ENCODE data around the gene FAM217B. TPM values are rescaled to one million over a fixed set of nuclear protein-coding genes. Genes with fewer than 3 reads are reported as not detected.

FAM217B gene
- total and polyA plus RNA-seq, 4 donors = 0.88 to 5.0 (median 1.7) TPM

DNA sequence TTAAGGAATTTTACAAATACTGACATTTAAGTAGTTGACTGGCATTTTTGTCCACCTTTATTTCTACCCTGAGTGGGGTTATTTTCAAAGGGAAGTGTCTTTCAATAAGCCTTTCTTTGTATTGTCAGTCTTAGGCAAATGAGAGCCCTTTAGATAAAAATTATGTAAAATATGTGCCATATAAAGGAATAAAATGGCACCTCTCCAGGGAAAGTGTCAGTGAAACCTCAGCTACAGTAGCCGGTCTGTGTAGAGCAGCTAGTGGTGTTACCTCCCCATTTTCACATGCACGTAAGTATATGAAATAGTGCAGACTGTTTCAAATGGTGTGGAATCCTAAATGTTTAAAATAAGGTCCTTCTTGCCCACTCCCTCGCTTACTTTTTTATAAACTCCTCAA lies 5.0 kb downstream of the FAM217B start:
- peaks cover 0 to 12% (median 8%) of the 10 kb centered on the region in 4 donors for H3K4me1 ChIP-seq (ENCODE audit: control insufficient read depth in 4 of 4, insufficient read depth in 4 of 4, low read length in 3 of 4)

DNA sequence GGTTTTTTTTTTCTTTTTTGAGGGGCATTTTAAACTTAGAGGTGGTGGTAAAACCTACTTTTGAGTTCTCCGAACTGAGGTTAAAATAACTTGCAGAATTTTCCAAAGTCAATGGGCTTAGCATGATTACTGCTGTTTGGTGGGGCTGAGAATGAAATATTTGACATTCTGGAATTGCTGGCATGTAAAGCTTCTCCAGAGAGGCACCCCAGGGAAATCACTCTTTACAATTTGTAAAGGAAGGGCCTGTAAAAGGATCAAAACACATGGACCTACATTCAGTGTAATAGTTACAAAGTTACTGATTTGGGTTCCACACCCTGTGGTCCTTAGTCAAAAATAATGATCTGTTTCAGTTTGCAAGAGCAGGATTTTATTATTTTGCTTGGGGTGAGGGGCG lies 5.5 kb downstream of the FAM217B start:
- Histone ChIP-seq H3K4me1 (ENCODE audit: control insufficient read depth in 4 of 4, insufficient read depth in 4 of 4, low read length in 3 of 4) (peaks cover 0 to 7% (median 5%) of the 10 kb centered on the region in 4 donors), H3K9me3 (ENCODE audit: control insufficient read depth in 4 of 4, low read length in 3 of 4) (no peaks in the 10 kb centered on the region), H3K4me3 (ENCODE audit: low read depth in 1 of 3, low read length in 3 of 3) (no peak overlapping the region), H3K27me3 (ENCODE audit: control insufficient read depth in 4 of 4, insufficient read depth in 4 of 4, low read length in 3 of 4) (no peaks in the 10 kb centered on the region), H3K9ac (ENCODE audit: low read depth in 1 of 2, low read length in 2 of 2) (no peak overlapping the region), H3K27ac (ENCODE audit: low read depth in 1 of 2, low read length in 2 of 2) (no peak overlapping the region), H3K36me3 (ENCODE audit: control insufficient read depth in 4 of 4, insufficient read depth in 3 of 4, low read depth in 1 of 4, low read length in 3 of 4) (peaks cover 0 to 8% (median 6%) of the 10 kb centered on the region in 4 donors)
- WGBS = 95% methylated on average over 2 of the region's 2 CpGs
- no peak for DNase-seq (ENCODE audit: low spot score)
- TF ChIP-seq HNF4G (IDR thresholded peaks at IDR 0.05) = no peak
- no peak for TF ChIP-seq TAF1 (conservative IDR thresholded peaks at IDR 0.05)
- TF ChIP-seq, protein P1, sequence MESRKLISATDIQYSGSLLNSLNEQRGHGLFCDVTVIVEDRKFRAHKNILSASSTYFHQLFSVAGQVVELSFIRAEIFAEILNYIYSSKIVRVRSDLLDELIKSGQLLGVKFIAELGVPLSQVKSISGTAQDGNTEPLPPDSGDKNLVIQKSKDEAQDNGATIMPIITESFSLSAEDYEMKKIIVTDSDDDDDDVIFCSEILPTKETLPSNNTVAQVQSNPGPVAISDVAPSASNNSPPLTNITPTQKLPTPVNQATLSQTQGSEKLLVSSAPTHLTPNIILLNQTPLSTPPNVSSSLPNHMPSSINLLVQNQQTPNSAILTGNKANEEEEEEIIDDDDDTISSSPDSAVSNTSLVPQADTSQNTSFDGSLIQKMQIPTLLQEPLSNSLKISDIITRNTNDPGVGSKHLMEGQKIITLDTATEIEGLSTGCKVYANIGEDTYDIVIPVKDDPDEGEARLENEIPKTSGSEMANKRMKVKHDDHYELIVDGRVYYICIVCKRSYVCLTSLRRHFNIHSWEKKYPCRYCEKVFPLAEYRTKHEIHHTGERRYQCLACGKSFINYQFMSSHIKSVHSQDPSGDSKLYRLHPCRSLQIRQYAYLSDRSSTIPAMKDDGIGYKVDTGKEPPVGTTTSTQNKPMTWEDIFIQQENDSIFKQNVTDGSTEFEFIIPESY (IDR thresholded peaks at IDR 0.05) = no peak
- TF ChIP-seq EGR1 (IDR thresholded peaks at IDR 0.05; ENCODE audit: low read depth in 2 of 2) = no peak
- TF ChIP-seq JUND (IDR thresholded peaks at IDR 0.05) = no peak
- TF ChIP-seq, protein P2, sequence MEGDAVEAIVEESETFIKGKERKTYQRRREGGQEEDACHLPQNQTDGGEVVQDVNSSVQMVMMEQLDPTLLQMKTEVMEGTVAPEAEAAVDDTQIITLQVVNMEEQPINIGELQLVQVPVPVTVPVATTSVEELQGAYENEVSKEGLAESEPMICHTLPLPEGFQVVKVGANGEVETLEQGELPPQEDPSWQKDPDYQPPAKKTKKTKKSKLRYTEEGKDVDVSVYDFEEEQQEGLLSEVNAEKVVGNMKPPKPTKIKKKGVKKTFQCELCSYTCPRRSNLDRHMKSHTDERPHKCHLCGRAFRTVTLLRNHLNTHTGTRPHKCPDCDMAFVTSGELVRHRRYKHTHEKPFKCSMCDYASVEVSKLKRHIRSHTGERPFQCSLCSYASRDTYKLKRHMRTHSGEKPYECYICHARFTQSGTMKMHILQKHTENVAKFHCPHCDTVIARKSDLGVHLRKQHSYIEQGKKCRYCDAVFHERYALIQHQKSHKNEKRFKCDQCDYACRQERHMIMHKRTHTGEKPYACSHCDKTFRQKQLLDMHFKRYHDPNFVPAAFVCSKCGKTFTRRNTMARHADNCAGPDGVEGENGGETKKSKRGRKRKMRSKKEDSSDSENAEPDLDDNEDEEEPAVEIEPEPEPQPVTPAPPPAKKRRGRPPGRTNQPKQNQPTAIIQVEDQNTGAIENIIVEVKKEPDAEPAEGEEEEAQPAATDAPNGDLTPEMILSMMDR (IDR thresholded peaks at IDR 0.05; ENCODE audit: low read depth, low read length, missing input control) = no peak
- no peak for TF ChIP-seq HNF4A (conservative IDR thresholded peaks at IDR 0.05)
- TF ChIP-seq FOXA2 (IDR thresholded peaks at IDR 0.05) = no peak
- TF ChIP-seq RXRA (IDR thresholded peaks at IDR 0.05) = no peak
- no peak for TF ChIP-seq YY1 (IDR thresholded peaks at IDR 0.05)
- no peak for TF ChIP-seq GABPA (IDR thresholded peaks at IDR 0.05 in 1 of 2, conservative IDR thresholded peaks at IDR 0.05 in 1 of 2)
- no peak for TF ChIP-seq RAD21 (IDR thresholded peaks at IDR 0.05)
- no peak for TF ChIP-seq NR2F2 (IDR thresholded peaks at IDR 0.05)
- TF ChIP-seq, protein P3, sequence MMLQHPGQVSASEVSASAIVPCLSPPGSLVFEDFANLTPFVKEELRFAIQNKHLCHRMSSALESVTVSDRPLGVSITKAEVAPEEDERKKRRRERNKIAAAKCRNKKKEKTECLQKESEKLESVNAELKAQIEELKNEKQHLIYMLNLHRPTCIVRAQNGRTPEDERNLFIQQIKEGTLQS (IDR thresholded peaks at IDR 0.05) = no peak
- TF ChIP-seq, protein P4, sequence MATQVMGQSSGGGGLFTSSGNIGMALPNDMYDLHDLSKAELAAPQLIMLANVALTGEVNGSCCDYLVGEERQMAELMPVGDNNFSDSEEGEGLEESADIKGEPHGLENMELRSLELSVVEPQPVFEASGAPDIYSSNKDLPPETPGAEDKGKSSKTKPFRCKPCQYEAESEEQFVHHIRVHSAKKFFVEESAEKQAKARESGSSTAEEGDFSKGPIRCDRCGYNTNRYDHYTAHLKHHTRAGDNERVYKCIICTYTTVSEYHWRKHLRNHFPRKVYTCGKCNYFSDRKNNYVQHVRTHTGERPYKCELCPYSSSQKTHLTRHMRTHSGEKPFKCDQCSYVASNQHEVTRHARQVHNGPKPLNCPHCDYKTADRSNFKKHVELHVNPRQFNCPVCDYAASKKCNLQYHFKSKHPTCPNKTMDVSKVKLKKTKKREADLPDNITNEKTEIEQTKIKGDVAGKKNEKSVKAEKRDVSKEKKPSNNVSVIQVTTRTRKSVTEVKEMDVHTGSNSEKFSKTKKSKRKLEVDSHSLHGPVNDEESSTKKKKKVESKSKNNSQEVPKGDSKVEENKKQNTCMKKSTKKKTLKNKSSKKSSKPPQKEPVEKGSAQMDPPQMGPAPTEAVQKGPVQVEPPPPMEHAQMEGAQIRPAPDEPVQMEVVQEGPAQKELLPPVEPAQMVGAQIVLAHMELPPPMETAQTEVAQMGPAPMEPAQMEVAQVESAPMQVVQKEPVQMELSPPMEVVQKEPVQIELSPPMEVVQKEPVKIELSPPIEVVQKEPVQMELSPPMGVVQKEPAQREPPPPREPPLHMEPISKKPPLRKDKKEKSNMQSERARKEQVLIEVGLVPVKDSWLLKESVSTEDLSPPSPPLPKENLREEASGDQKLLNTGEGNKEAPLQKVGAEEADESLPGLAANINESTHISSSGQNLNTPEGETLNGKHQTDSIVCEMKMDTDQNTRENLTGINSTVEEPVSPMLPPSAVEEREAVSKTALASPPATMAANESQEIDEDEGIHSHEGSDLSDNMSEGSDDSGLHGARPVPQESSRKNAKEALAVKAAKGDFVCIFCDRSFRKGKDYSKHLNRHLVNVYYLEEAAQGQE (IDR thresholded peaks at IDR 0.05) = no peak

More for the DNA sequence above, 5.0 kb downstream of the FAM217B start:
- no peak for TF ChIP-seq EGR1 (IDR thresholded peaks at IDR 0.05; ENCODE audit: low read depth in 2 of 2)
- TF ChIP-seq NR2F2 (IDR thresholded peaks at IDR 0.05) = no peak
- TF ChIP-seq RAD21 (IDR thresholded peaks at IDR 0.05) = no peak
- Histone ChIP-seq H3K27me3 (ENCODE audit: control insufficient read depth in 4 of 4, insufficient read depth in 4 of 4, low read length in 3 of 4) (no peaks in the 10 kb centered on the region), H3K36me3 (ENCODE audit: control insufficient read depth in 4 of 4, insufficient read depth in 3 of 4, low read depth in 1 of 4, low read length in 3 of 4) (peaks cover 0 to 8% (median 6%) of the 10 kb centered on the region in 4 donors), H3K27ac (ENCODE audit: low read depth in 1 of 2, low read length in 2 of 2) (no peak overlapping the region), H3K9ac (ENCODE audit: low read depth in 1 of 2, low read length in 2 of 2) (no peak overlapping the region), H3K9me3 (ENCODE audit: control insufficient read depth in 4 of 4, low read length in 3 of 4) (no peaks in the 10 kb centered on the region), H3K4me3 (ENCODE audit: low read depth in 1 of 3, low read length in 3 of 3) (no peak overlapping the region)
- WGBS = 90% methylated on average over 3 of the region's 3 CpGs
- no peak for DNase-seq (ENCODE audit: low spot score)

All from liver (tissue), 9 donors.